ENCODE measurements around the gene OST4.

Gene OST4

DNA sequence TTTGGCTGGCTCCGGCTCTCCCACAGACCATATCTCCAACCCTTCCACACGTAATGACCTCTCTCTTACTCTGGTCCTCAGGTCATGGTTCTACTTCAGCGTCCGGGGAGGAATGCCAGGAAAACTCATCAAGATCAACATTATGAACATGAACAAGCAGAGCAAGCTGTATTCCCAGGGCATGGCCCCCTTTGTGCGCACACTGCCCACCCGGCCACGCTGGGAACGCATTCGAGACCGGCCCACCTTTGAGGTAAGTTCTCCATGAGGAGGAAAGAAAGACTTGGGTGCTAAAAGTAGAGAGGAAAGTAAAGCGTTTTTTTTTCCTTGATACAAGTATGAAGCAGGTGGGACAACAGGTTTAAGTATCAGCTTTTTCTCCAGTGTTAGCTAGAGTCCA is 18.1 kb downstream of the OST4 start:
- no peak for DNase-seq (ENCODE audit: low read depth)

DNA sequence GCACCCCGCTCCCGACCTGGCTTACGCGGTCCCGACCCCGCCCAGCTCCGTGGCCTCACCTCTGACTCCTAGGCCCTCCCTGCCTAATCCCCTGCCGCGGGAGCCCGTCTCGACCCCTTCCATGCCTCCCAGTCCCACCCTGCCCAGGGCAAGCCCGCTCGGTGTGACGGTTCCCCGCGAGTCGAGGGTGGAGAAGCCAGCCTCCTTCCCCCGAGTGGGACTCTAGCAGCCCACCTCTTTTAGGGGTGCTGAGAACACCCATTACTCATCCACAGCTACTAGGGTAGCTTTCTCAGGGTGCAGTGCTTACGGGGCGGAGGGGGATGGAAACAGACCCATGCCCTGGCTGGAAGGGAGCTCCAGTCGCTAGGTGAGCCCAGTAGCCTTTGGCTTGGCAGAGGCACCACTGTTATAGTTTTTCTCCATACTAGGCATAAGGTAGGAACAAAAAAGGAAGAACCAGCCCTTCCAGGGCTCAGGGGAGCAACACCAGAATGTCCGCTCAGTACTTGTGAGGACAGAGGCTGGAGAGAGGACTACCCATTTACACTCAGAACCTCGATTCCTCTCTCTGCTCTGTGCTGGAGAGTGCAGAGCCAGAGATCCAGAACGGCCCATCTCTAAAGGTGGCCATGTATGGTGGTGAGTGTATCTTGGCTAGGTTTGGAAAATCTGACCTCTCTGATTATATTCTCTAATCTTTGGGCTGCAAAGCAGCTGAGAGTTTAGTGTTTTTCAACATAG is 19.4 kb downstream of the OST4 start:
- no peak for DNase-seq (ENCODE audit: low read depth)

DNA sequence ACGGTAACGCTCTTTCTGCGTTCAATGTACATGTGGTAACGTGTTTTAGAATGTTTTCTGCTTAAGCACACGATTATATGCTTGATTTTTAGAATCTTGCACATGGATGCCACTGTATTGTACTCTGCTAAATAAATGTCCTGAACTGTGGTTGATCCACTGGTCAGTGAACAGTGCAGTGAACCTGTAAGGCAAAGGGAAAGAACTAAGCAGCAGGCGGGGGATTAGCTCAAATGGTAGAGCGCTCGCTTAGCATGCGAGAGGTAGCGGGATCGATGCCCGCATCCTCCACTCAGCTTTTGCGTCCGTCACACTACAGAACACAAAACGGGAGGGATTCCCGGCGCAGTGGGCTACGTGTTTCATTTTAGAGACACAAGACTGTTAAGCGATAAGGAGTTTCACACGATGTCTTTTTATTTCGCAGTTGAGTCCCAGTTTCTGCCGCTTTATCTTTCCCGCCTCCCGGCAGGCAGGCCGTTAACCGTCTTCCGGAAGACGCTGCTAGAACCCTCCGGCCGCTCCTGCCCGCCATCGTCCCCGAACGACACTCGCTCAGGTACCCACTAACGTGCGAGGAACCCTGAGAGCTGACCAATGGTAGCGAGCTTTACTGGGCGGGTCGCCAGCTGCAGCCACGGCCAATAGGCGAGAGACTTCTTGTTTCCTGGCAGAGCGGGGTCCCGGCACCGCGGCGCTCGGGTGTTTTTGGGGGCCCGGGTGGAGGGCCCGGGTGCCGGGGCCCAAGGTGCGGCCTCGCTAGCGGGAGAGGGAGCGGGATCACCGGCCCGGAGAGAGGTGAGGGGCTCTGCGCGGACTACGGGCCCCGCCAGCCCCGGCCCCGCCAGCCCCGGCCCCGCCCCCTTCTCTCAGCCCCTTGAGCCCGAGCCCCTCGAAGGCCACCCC is 20.2 kb downstream of the OST4 start, which contains the start of gene AGBL5:
Gene AGBL5, plus strand, starts transcription at position 673 of the 906 bp plus-strand sequence. CDS start 1,291 bp downstream, outside the sequence.
- peak; percentile 94 for DNase-seq (ENCODE audit: low read depth)

DNA sequence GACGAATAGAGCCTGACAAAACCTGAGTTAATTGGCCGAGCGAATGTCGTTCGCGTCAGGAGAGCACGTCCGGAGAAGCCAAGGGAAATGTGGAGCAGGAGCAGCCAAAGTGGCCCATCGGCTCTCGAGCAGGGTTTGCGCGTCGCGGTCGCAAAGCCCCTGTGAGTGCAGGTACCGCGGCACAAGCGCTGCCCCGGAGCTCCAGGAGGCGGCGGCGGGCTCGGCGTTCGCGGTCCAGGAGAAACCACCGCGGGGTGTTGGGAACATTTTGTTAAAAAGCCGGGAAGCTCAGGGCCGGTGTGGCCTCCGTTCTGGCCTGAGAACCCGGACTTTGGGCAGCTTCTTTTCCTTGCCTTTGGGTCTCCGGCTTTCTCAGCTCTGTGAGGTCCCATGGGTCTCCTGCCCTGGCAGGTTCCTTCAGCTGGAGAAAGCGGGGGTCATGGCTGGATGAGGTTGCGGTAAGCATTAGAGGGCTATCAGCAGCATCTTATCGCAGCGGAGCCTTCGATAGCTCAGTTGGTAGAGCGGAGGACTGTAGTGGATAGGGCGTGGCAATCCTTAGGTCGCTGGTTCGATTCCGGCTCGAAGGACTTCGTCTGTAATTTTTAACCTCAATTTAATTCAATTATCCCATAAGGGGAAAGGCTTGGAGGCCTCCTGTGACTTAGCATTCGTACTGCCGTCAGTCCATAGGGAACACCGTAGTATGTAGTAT is 21.0 kb downstream of the OST4 start:
- DNase-seq (ENCODE audit: low read depth) = peak; percentile 86

DNA sequence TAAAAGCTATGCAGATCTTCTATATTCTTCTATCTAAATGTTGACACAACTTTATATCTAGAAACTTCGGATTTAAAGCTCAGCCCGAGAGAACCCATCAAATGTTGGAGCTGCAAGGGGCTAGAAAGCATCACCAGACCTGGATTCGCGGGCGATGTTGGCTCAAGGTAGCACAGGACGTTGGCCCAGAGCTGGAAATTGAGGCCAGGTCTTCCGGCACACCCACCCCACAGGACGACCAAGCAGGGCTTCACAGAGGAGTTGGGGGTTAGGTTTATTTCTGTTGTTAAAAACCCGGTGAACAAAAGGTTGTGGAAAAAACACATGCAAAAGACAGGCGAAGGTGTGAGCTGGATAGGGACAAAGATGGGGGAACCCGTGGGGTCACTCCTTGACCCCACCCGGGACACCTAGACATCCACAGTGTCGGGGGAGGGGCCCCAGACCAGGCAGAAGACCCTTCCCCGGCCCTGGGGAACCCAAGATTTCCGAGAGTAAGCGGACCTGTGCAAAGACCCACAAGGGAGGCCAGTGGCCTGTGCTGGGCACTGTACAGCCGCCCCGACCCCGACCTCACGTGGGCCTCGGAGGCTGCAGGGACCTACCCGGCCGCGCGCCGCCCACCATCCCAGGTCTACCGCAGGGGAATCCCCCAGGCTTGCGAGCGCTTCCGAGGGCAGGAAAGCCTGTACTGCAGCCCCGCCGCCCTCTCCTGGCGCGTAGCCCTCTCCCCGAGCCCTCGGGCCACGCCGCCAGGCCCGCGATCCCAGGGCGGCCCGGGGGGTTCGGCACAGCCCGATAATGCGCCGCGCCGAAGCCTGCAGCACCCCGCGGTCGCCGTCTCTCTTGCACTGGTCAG is 21.8 kb downstream of the OST4 start:
- peak; percentile 39 for DNase-seq (ENCODE audit: low read depth)

DNA sequence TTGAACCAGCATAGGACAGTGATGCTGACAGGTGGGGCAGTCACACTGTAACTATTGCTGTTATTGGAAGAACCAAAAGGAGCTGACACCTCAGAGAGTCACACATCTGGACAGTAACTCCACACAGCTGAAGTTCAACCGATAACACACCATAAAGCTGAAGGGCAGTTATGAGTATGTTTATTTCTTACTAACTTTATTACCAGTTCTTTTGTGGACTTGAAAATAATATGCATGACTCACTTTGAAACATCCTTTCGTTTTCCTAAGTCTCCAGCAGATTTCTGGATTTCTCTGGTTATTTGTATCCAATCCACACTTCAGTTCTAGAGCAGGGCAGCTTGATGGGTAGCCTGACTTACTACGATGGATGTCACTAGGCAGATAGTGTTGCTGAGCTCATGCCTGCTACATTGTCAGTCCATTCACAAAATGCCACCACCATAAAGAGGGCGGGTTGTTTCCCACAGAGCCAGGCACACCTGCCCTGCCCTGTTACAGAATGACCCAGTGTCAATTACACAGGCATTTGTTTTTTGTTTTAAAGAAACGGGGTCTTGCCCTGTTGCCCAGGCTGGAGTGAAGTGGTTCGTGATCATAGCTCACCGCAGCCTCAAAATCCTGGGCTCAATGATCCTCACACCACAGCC is 28.3 kb downstream of the OST4 start:
- no peak for DNase-seq (ENCODE audit: low read depth)

DNA sequence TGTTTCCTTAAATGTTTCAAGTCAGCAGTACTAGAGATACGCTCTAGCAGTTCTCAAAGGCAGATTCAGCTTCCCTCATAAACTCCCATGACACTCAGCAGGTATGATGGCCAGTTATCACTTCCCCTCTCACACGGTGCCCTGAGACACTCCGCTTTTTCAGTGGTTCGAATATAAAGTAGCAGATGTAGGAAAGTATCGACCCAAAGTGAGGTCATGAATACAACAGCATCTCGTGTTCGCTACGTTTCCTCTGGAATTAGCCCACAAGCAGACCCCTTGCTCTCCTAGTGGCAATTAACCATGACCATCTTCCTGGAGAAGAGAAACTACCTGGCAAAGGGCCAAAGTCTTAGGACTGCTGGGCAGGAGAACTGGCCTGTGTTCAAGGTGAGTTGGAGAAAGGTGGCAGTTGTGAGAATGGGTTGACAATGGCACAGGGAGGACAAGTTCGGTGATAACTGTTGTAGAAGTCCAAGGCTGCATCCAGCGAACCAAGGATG is 29.2 kb downstream of the OST4 start:
- no peak for DNase-seq (ENCODE audit: low read depth)

DNA sequence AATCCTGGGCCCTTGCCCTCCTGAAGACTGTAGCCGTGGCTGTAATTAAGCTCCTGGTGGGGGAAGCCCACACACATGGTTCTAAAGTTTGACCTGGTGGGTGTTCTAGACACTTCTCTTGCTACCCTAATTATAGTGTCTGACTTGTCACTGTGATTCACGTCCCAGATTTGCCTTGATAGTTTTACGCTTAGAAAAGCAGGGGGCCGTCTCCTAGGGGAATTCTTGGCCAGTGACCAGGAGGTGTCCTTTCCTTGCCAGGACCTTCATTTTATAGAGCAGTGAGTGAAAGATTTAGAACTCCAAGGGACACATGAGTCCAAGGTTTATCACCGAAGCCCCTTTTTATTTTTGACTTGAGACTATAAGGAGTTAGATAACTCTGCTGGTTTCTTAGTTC is 29.7 kb downstream of the OST4 start:
- no peak for DNase-seq (ENCODE audit: low read depth)

DNA sequence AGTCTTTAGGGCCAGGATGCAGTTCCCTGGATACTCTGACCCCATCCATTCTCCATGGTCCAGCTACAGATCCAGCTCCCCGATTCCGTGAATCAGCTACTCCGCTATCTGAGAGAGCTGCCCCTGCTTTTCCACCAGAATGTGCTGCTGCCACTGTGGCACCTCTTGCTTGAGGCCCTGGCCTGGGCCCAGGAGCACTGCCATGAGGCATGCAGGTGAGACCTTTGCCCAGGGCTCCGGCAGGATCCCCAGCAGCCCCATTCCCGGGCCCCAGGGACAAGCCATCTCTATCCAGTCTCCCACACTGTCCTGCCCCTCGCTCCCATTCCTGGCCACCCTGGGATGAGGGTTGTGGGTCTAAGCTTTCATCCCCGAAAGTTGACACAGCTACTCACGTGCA is 31.2 kb downstream of the OST4 start:
- no peak for DNase-seq (ENCODE audit: low read depth)

DNA sequence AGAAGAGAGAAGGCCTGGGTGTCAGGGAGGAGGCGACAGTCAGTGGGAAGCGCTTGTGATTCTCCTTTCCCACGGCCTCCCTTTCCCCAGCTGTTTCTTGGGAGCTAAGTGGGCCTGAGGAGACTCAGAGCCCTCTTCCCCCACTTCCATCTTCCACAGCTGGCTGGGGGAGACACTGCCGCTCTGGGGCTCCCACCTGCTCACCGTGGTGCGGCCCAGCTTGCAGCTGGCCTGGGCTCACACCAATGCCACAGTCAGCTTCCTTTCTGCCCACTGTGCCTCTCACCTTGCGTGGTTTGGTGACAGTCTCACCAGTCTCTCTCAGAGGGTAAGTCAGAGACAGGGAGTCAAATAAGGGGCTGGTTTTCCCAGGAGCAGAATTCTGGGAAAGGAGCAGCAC is 31.6 kb downstream of the OST4 start:
- DNase-seq (ENCODE audit: low read depth) = no peak

DNA sequence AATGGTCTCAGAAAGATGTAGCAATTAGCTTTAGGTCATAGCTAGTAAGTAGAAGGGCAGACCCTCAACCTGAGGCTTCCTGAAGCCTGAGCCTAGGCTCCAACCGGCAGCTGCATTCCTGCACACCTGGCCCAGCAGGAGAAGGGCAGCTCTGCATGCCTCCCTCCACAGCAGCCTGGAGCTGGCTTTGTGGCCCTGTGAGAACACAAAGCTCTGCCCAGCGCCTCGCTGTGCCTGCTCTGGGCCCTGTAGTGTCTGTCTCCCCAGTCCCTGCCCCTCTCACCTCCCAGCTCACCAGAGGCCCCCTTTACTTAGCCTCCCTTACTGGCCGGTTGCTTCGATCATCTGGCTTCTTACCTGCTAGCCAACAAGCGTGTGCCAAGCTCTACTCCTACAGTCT is 32.0 kb downstream of the OST4 start:
- no peak for DNase-seq (ENCODE audit: low read depth)

DNA sequence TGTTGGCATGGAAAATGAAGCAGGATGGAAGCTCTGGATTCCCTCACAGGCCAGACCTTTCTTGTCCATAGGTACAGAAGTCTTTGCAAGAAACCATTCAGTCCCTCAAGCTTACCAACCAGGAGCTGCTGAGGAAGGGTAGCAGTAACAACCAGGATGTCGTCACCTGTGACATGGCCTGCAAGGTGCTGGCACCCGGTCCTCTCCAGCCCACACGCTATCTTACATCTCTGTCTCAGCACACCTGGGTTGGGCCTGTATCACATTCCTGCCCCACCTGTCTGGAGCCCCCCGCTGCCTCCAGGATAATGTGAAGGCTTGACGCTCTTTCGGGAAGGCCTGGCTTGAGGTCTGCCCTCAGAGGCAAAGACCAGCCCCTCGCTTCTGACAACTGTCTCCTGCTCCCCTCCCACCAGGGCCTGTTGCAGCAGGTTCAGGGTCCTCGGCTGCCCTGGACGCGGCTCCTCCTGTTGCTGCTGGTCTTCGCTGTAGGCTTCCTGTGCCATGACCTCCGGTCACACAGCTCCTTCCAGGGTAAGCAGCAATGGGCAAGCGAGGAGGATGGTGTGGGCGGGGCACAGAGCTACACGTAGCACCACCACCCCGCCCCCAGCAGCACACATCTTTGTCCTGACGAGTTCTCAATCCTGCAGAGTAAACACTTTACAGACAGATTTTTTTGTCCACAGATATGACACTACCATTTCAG is 32.7 kb downstream of the OST4 start:
- no peak for DNase-seq (ENCODE audit: low read depth)

DNA sequence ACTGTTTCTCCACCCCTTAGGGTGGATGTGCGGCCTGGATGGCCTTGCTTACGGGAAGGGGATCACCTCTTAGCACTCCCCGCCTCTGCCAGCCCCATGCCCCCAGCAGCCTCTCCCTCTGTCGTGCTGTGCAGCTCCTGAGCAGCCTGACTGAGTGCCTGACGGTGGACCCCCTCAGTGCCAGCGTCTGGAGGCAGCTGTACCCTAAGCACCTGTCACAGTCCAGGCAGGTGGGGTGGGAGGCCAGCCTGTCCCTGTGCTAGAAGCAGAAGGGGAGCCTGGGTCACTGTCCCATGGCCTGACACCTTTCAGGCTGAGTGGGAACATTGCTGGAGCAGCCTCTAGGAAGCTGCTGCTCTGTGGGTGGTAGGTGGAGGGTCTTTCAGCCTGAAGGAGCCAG is 33.4 kb downstream of the OST4 start:
- no peak for DNase-seq (ENCODE audit: low read depth)

DNA sequence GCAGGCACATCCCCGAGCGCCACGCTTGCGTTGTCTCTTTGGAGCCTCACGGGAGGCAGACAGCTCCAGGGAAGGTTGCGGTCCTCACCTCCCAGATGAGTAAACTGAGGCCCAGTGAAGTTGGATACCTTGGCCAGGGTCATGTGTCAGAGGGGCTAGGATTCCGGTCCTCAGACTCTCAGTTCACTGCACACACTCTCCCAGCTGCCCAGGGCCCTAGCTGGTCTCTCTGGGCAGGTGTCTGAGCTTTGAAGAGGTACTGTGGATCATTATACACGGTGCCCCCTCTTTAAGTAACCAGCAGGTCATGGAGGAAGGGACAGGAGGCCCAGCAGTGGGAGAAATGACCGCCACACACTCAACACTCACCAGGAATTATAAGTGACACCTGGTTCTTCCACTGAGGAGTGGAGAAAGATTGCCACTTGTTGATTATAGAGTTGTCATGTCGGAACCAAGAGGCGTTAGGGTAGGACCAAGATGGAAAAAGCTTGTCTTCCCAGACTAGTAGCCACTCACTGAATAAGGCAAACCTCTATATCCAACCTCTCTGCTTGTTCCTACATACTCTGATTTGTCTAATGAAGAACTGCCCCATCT is 38.1 kb downstream of the OST4 start:
- DNase-seq (ENCODE audit: low read depth) = no peak

DNA sequence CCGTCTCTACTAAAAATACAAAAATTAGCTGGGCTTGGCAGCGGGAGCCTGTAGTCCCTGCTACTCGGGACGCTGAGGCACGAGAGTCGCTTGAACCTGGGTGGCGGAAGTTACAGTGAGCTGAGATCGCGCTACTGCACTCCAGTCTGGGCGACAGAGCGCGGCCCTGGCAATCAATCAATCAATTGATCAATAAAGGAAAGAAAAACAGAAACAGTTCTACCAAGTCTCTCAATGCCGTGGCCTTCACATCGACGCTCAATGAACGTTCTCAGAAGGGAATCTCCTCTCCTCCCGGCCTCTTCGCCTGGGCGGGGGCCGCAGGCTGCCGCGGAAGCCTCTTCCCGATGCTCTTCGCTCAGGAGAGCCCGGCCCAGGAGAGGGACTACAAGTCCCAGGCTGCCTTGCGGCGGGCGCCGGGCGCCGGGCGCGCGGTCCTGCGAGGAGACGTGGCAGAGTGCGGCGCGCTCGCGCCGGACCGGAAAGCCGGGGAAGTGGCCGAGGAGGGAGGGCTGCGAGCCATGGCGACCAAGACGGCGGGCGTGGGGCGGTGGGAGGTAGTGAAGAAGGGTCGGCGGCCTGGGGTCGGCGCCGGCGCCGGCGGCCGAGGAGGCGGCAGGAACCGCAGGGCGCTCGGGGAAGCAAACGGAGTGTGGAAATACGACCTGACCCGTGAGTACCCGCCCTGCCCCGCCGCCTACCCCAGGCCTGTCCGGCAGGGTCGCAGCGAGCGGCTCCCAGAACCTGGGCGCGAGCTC is 38.8 kb downstream of the OST4 start, which contains the start of gene TMEM214:
Gene TMEM214, plus strand, starts transcription at position 471 of the 758 bp plus-strand sequence. Its CDS starts 51 bp downstream, at position 522.
- peak; percentile 66 for DNase-seq (ENCODE audit: low read depth)

DNA sequence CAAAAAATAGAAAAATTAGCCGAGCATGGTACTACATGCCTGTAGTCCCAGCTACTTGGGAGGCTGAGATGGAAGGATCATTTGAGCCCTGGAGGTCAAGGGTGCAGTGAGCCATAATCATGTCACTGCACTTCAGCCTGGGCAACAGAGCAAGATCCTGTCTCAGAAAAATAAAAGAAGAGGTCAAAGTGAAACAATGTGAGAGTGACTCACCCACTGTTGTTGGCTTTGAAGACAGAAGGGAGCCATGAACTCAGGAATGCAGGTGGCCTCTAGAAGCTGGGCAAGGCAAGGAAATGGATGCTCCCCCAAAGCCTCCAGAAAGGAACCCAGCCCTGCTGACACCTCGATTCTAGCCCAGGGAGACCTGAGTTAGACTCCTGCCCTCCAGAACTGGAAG is 42.4 kb downstream of the OST4 start:
- DNase-seq (ENCODE audit: low read depth) = no peak

DNA sequence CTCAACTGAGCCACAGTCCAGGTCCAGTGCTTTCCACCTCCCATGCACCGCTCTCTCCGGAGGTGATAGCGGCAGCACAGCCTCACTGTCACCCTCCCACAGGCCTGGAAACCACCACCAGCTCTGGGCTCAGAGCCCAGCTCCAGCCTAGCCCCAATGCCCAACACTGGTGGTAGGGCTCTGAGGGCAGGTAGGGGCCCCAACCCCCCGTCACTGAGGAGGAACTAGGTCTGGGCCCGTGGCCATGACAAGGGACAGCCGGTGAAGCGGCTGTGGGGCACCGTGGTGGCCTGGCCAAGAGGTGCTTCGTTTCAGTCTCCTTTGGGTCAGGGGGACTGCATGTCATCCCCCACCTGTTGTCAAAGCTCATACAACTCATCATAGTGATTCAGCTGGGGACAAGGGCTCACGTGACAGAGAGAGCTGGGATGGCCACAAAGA is 44.2 kb downstream of the OST4 start:
- DNase-seq (ENCODE audit: low read depth) = no peak

Data from T follicular helper cell (primary cell).